Measurements from ENCODE around the gene RAPGEF6. TPM values are rescaled to one million over a fixed set of nuclear protein-coding genes. Genes with fewer than 3 reads are reported as not detected.

The RAPGEF6 gene
- total RNA-seq (2022; extraction: Qiagen RNA extraction): 6.6 to 8.8 TPM (median 7.5 TPM) in 5 replicates

GRCh38 chr5:131634996-131635683 is at the start of gene RAPGEF6:
Gene RAPGEF6, minus strand, starts transcription at chr5:131635229. Its CDS starts 199 bp downstream, at chr5:131635030.

Other genes with a start within 250 kb of the RAPGEF6 start
- gene FNIP1, start 161.8 kb upstream of the RAPGEF6 start, total RNA-seq (2022; extraction: Qiagen RNA extraction): 9.8 to 12.9 TPM (median 12.0 TPM) in 5 replicates

Measured in A549 treated with CORT108297 at 1 μM for 4 hours (cell line).